HepG2 (cell line): ENCODE data around the gene ZNF322. TPM values are rescaled to one million over a fixed set of nuclear protein-coding genes. Genes with fewer than 3 reads are reported as not detected.

ENCODE experiments used
- BCL6 ChIP-seq: IDR thresholded peaks from 2 replicates; pipeline ENCODE4 v1.6.1; 2016; ENCODE audit warnings: missing genetic modification reagents, missing compliant biosample characterization
- CBX2 ChIP-seq, 2 experiments: fragments of 200-600 bp in 1 of 2; sonication (generic); formaldehyde crosslinking in 1 of 2; IDR thresholded peaks; 2 replicates each; pipeline versions ENCODE4 v1.7.0 to v1.8.1; 2018 to 2022; ENCODE audit warnings: low read depth in 2 of 2, low read length in 1 of 2, mild to moderate bottlenecking in 1 of 2, missing genetic modification reagents in 1 of 2
- HNF4G ChIP-seq, 2 experiments: sonication (generic) in 1 of 2; formaldehyde crosslinking in 1 of 2; IDR thresholded peaks; 2 replicates each; pipeline versions ENCODE4 v1.4.0 to v1.6.1; 2011 to 2020; ENCODE audit warnings: borderline replicate concordance in 2 of 2, low read depth in 2 of 2, mild to moderate bottlenecking in 2 of 2, low read length in 1 of 2, missing genetic modification reagents in 1 of 2, moderate library complexity in 1 of 2
- MED13 ChIP-seq: sonication (generic); formaldehyde crosslinking; IDR thresholded peaks from 2 replicates; pipeline ENCODE4 v1.5.0; 2020; ENCODE audit warnings: missing genetic modification reagents
- POLR2AphosphoS5 ChIP-seq: IDR thresholded peaks from 2 replicates; pipeline ENCODE4 v1.6.1; 2012; ENCODE audit warnings: low read depth, low read length
- RAD21 ChIP-seq: fragments of 450-650 bp; formaldehyde crosslinking; IDR thresholded peaks from 2 replicates; pipeline ENCODE4 v1.5.0; 2020; ENCODE audit warnings: mild to moderate bottlenecking
- SETDB1 ChIP-seq: sonication (generic); formaldehyde crosslinking; IDR thresholded peaks from 2 replicates; pipeline ENCODE4 v1.5.1; 2020; ENCODE audit warnings: missing genetic modification reagents, mild to moderate bottlenecking, borderline replicate concordance
- TAF15 ChIP-seq: fragments of 200-400 bp; formaldehyde crosslinking; IDR thresholded peaks from one replicate; pipeline ENCODE4 v1.6.1; 2018; ENCODE audit warnings: mild to moderate bottlenecking, low read depth, low read length; ENCODE audit not compliant: poor library complexity, severe bottlenecking
- ZBTB8A ChIP-seq: sonication (generic); formaldehyde crosslinking; IDR thresholded peaks from 2 replicates; pipeline ENCODE4 v1.4.0; 2020; ENCODE audit warnings: mild to moderate bottlenecking, low read depth, missing genetic modification reagents, borderline replicate concordance
- ZNF34 ChIP-seq: sonication (generic); formaldehyde crosslinking; IDR thresholded peaks from 2 replicates; pipeline ENCODE4 v1.4.0; 2020; ENCODE audit warnings: mild to moderate bottlenecking, missing genetic modification reagents, borderline replicate concordance
- ZNF549 ChIP-seq: sonication (generic); formaldehyde crosslinking; IDR thresholded peaks from 2 replicates; pipeline ENCODE4 v1.5.0; 2020; ENCODE audit warnings: missing genetic modification reagents
- ZNF564 ChIP-seq: sonication (generic); formaldehyde crosslinking; IDR thresholded peaks from 2 replicates; pipeline ENCODE4 v1.8.1; 2023; ENCODE audit warnings: mild to moderate bottlenecking, missing genetic modification reagents
- ZNF816 ChIP-seq: sonication (generic); formaldehyde crosslinking; IDR thresholded peaks from 2 replicates; pipeline ENCODE4 v1.8.0; 2022; ENCODE audit warnings: missing genetic modification reagents, mild to moderate bottlenecking, borderline replicate concordance
- ZNF850 ChIP-seq: sonication (generic); formaldehyde crosslinking; conservative IDR thresholded peaks from 2 replicates; pipeline ENCODE4 v1.9.0; 2021; ENCODE audit warnings: mild to moderate bottlenecking, missing genetic modification reagents
- polyA plus RNA-seq, 8 experiments: library from polyadenylated mRNA; depleted of rRNA in 3 of 8; stranded (reverse) in 7 of 8; unstranded in 1 of 8; fragments of >200 nt; fragmentation: Illumina TruSeq in 4 of 8; extraction: Trizol in 4 of 8; gene quantifications; 2 replicates each; pipeline versions ENCODE4 v1.2.1 to v1.2.3, GENCODE V29; 2011 to 2016; ENCODE audit warnings: low read depth in 4 of 8, missing spikeins in 1 of 8, mixed read lengths in 1 of 8; ENCODE audit not compliant: insufficient read depth in 1 of 8
- total RNA-seq, 5 experiments: library from RNA; depleted of rRNA; stranded (reverse); fragments of >200 nt; fragmentation: Illumina TruSeq; extraction: Trizol; gene quantifications; 2 replicates each; pipeline ENCODE4 v1.2.3, GENCODE V29; 2016; ENCODE audit warnings: low read depth in 1 of 5
- TF ChIP-seq, protein P1 (sequence below): sonication (generic); formaldehyde crosslinking; IDR thresholded peaks from 2 replicates; pipeline ENCODE4 v1.5.1; 2020; ENCODE audit warnings: missing genetic modification reagents, mild to moderate bottlenecking, borderline replicate concordance
- TF ChIP-seq, protein P2 (sequence below): sonication (generic); formaldehyde crosslinking; IDR thresholded peaks from 2 replicates; pipeline ENCODE4 v1.4.0; 2020; ENCODE audit warnings: missing genetic modification reagents
- TF ChIP-seq, protein P3 (sequence below): sonication (generic); formaldehyde crosslinking; IDR thresholded peaks from 2 replicates; pipeline ENCODE4 v1.5.0; 2020; ENCODE audit warnings: mild to moderate bottlenecking, missing genetic modification reagents, borderline replicate concordance

The ZNF322 gene
- total and polyA plus RNA-seq, 2 of the 13 experiments (the other 11 are each of a cell fraction or from before 2014, with no cell fraction given): 8.3 to 22.8 TPM

DNA sequence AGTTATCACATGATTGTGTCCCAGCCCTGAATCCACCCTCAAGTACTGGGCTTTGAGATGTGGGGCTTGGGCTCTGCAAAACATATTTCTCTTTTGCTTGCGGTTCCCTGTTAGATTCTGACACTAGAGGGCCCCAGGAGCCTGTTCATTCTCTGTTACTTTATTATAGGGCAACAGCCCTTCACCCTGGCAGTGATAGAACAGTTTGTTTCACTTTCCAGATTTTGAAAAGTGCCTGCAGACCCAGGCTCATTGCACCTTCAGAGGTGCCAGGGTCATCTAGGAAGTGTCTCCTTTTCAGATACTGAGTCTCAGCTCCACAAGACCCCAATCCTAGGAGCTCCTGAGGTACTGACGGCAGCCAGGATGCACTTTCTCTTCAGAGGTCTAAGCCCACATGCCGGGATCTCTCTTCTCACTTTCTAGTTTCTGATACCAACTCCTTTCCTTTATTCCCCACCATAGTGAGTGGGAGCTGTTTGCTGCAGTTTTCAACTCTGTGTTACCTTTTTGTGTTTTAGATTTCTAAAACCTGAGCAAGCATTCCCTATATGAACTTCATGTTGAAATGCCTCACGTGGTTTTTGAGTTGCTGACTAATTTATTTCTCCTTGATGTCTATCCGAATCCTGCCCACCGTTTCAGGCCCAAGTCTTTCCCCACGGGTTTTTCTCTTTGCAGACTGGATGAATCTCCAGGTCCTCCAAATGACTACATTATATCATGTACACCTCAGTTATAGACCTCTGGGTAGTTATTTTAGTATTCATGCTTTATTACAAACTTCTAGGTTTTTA is 51.9 kb downstream of the ZNF322 start (continued):
- TF ChIP-seq, protein P1, sequence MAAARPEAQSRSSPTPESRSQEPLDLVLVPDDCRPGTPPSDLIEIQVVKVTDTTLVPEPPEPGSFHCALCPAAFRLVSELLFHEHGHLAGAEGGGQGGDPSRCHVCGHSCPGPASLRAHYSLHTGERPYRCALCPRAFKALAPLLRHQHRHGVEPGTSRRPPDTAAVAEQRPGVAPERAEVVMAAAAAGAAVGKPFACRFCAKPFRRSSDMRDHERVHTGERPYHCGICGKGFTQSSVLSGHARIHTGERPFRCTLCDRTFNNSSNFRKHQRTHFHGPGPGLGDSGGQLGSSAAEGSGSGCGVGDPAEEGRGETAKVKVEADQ: no peak
- TF ChIP-seq ZNF549: no peak
- TF ChIP-seq ZNF34 (CRISPR knock-in tag): no peak
- no peak for TF ChIP-seq ZBTB8A (CRISPR knock-in tag)
- peak; percentile 83 for TF ChIP-seq RAD21 (CRISPR knock-in tag)
- TF ChIP-seq POLR2AphosphoS5: no peak
- TF ChIP-seq MED13 (CRISPR knock-in tag): no peak
- TF ChIP-seq ZNF816: 0 out of 2 replicates have a peak, but pooled peaks have one; percentile 26
- no peak for TF ChIP-seq ZNF564 (CRISPR knock-in tag)
- no peak for TF ChIP-seq BCL6
- TF ChIP-seq, protein P2, sequence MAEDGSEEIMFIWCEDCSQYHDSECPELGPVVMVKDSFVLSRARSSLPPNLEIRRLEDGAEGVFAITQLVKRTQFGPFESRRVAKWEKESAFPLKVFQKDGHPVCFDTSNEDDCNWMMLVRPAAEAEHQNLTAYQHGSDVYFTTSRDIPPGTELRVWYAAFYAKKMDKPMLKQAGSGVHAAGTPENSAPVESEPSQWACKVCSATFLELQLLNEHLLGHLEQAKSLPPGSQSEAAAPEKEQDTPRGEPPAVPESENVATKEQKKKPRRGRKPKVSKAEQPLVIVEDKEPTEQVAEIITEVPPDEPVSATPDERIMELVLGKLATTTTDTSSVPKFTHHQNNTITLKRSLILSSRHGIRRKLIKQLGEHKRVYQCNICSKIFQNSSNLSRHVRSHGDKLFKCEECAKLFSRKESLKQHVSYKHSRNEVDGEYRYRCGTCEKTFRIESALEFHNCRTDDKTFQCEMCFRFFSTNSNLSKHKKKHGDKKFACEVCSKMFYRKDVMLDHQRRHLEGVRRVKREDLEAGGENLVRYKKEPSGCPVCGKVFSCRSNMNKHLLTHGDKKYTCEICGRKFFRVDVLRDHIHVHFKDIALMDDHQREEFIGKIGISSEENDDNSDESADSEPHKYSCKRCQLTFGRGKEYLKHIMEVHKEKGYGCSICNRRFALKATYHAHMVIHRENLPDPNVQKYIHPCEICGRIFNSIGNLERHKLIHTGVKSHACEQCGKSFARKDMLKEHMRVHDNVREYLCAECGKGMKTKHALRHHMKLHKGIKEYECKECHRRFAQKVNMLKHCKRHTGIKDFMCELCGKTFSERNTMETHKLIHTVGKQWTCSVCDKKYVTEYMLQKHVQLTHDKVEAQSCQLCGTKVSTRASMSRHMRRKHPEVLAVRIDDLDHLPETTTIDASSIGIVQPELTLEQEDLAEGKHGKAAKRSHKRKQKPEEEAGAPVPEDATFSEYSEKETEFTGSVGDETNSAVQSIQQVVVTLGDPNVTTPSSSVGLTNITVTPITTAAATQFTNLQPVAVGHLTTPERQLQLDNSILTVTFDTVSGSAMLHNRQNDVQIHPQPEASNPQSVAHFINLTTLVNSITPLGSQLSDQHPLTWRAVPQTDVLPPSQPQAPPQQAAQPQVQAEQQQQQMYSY (CRISPR knock-in tag): no peak
- no peak for TF ChIP-seq SETDB1 (CRISPR knock-in tag)
- TF ChIP-seq TAF15: no peak
- no peak for TF ChIP-seq CBX2 (IDR thresholded peaks at IDR 0.05; ENCODE audit: low read depth, low read length)
- peak; percentile 72; the same call in 1 of the 2 replicates for TF ChIP-seq CBX2 (CRISPR knock-in tag; IDR thresholded peaks at IDR 0.05; ENCODE audit: low read depth)
- TF ChIP-seq, protein P3, sequence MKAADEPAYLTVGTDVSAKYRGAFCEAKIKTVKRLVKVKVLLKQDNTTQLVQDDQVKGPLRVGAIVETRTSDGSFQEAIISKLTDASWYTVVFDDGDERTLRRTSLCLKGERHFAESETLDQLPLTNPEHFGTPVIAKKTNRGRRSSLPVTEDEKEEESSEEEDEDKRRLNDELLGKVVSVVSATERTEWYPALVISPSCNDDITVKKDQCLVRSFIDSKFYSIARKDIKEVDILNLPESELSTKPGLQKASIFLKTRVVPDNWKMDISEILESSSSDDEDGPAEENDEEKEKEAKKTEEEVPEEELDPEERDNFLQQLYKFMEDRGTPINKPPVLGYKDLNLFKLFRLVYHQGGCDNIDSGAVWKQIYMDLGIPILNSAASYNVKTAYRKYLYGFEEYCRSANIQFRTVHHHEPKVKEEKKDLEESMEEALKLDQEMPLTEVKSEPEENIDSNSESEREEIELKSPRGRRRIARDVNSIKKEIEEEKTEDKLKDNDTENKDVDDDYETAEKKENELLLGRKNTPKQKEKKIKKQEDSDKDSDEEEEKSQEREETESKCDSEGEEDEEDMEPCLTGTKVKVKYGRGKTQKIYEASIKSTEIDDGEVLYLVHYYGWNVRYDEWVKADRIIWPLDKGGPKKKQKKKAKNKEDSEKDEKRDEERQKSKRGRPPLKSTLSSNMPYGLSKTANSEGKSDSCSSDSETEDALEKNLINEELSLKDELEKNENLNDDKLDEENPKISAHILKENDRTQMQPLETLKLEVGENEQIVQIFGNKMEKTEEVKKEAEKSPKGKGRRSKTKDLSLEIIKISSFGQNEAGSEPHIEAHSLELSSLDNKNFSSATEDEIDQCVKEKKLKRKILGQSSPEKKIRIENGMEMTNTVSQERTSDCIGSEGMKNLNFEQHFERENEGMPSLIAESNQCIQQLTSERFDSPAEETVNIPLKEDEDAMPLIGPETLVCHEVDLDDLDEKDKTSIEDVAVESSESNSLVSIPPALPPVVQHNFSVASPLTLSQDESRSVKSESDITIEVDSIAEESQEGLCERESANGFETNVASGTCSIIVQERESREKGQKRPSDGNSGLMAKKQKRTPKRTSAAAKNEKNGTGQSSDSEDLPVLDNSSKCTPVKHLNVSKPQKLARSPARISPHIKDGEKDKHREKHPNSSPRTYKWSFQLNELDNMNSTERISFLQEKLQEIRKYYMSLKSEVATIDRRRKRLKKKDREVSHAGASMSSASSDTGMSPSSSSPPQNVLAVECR (CRISPR knock-in tag): no peak
- TF ChIP-seq HNF4G (IDR thresholded peaks at IDR 0.05; ENCODE audit: borderline replicate concordance, low read depth, low read length): no peak
- TF ChIP-seq HNF4G (CRISPR knock-in tag; IDR thresholded peaks at IDR 0.05; ENCODE audit: borderline replicate concordance, low read depth): no peak
- 0 out of 2 replicates have a peak, but pooled peaks have one; percentile 56 for TF ChIP-seq ZNF850 (CRISPR knock-in tag)
